ENCODE measurements around the gene FFAR1.
"Not testable (repeated sequence)": the region's sequence is repeated elsewhere in the genome, so short reads cannot be mapped to it uniquely, and the experiment has no call there.

FFAR1 gene

DNA sequence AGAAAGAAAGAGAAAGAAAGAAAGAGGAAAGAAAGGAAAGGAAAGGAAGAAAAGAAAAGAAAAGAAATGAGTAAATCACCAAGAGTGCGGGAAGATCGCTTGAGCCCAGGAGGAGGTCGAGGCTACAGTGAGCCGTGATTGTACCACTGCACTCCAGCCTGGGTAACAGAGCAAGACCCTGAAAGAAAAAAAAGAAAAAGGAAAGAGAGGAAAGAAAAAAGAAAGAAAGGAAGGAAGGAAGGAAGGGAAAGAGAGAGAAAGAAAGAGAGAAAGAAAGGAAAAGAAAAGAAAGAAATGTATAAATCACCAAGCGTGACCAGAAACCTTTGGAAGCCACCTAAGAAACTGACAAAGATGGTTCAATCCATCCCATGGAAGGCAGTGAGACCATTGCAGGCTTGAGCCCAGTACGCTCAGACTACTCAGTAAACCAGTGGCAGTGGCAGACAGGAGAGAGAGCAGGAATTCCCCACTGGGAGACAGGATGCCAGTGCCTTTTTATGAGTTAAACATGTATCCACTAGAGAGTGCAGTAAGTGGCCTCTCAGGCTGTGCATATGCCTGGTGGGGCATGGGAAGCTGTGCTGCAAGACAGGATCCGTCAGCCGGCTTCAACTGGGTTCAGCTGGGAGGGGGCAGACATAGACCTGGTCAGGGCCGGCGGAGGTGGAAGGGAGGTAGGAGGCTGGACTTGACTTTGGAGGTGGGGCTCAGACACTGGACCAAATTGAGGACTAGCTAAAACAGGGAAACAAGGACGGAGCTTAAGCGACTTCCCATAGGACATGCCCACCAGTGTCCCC is 28.0 kb downstream of the FFAR1 start:
- H3K4me3 ChIP-seq (ENCODE audit: low read depth in 1 of 2, low read length in 2 of 2): no peak overlapping the region
- no peaks in the 10 kb centered on the region for H3K4me1 ChIP-seq (ENCODE audit: insufficient read depth, low read length)
- no peak overlapping the region for H3K27ac ChIP-seq (ENCODE audit: low read length)
- no peak overlapping the region for H2AFZ ChIP-seq (ENCODE audit: low read depth, low read length)
- no peak overlapping the region for H3K9ac ChIP-seq (ENCODE audit: low read depth, low read length)
- no peaks in the 10 kb centered on the region for H3K36me3 ChIP-seq (ENCODE audit: insufficient read depth, low read length)
- H3K27me3 ChIP-seq (ENCODE audit: insufficient read depth, low read length, poor library complexity): no peaks in the 10 kb centered on the region
- no peak overlapping the region for H3K4me2 ChIP-seq (ENCODE audit: insufficient read depth, low read length)
- no peak for ATAC-seq (ENCODE audit: insufficient read depth, low read depth)
- TF ChIP-seq, protein P1, sequence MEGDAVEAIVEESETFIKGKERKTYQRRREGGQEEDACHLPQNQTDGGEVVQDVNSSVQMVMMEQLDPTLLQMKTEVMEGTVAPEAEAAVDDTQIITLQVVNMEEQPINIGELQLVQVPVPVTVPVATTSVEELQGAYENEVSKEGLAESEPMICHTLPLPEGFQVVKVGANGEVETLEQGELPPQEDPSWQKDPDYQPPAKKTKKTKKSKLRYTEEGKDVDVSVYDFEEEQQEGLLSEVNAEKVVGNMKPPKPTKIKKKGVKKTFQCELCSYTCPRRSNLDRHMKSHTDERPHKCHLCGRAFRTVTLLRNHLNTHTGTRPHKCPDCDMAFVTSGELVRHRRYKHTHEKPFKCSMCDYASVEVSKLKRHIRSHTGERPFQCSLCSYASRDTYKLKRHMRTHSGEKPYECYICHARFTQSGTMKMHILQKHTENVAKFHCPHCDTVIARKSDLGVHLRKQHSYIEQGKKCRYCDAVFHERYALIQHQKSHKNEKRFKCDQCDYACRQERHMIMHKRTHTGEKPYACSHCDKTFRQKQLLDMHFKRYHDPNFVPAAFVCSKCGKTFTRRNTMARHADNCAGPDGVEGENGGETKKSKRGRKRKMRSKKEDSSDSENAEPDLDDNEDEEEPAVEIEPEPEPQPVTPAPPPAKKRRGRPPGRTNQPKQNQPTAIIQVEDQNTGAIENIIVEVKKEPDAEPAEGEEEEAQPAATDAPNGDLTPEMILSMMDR (IDR thresholded peaks at IDR 0.05; ENCODE audit: borderline replicate concordance, extremely low read depth, low read length, poor library complexity, severe bottlenecking): no peak
- TF ChIP-seq EZH2 (IDR thresholded peaks at IDR 0.05; ENCODE audit: borderline replicate concordance, low read depth, low read length, severe bottlenecking): no peak
- H3K9me3 ChIP-seq (ENCODE audit: insufficient read depth, low read length, severe bottlenecking): no peaks in the 10 kb centered on the region
- no peaks in the 10 kb centered on the region for H3K79me2 ChIP-seq (ENCODE audit: insufficient read depth, low read length)
- H4K20me1 ChIP-seq (ENCODE audit: insufficient read depth, low read length): no peaks in the 10 kb centered on the region
- DNase-seq: no peak

DNA sequence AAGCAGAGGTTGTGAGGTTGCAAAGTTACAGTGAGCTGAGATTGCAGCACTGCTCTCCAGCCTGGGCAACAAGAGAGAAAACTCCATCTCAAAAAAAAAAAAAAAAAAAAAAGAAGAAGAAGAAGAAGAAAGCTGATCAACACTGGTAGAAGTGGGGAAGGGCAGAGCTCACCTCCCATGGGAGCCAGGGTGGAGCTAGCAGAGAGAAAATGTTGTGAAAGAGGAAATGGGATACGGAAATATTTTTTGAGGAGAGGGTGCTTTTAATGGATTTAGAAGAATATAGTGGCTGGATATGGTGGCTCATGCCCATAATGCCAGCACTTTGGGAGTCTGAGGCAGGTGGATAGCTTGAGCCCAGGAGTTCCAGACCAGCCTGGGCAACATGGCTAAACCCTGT is 30.0 kb downstream of the FFAR1 start:
- ATAC-seq (ENCODE audit: insufficient read depth, low read depth): no peak
- no peak overlapping the region for H3K4me3 ChIP-seq (ENCODE audit: low read depth in 1 of 2, low read length in 2 of 2)
- no peaks in the 10 kb centered on the region for H3K9me3 ChIP-seq (ENCODE audit: insufficient read depth, low read length, severe bottlenecking)
- no peak overlapping the region for H3K27ac ChIP-seq (ENCODE audit: low read length)
- H3K36me3 ChIP-seq (ENCODE audit: insufficient read depth, low read length): no peaks in the 10 kb centered on the region
- DNase-seq: no peak
- H2AFZ ChIP-seq (ENCODE audit: low read depth, low read length): no peak overlapping the region
- no peaks in the 10 kb centered on the region for H3K79me2 ChIP-seq (ENCODE audit: insufficient read depth, low read length)
- no peaks in the 10 kb centered on the region for H3K4me1 ChIP-seq (ENCODE audit: insufficient read depth, low read length)
- TF ChIP-seq EZH2 (IDR thresholded peaks at IDR 0.05; ENCODE audit: borderline replicate concordance, low read depth, low read length, severe bottlenecking): no peak
- TF ChIP-seq, protein P1 (IDR thresholded peaks at IDR 0.05; ENCODE audit: borderline replicate concordance, extremely low read depth, low read length, poor library complexity, severe bottlenecking): no peak
- no peaks in the 10 kb centered on the region for H4K20me1 ChIP-seq (ENCODE audit: insufficient read depth, low read length)
- peaks cover 3% of the 10 kb centered on the region for H3K27me3 ChIP-seq (ENCODE audit: insufficient read depth, low read length, poor library complexity)
- no peak overlapping the region for H3K4me2 ChIP-seq (ENCODE audit: insufficient read depth, low read length)
- H3K9ac ChIP-seq (ENCODE audit: low read depth, low read length): no peak overlapping the region

DNA sequence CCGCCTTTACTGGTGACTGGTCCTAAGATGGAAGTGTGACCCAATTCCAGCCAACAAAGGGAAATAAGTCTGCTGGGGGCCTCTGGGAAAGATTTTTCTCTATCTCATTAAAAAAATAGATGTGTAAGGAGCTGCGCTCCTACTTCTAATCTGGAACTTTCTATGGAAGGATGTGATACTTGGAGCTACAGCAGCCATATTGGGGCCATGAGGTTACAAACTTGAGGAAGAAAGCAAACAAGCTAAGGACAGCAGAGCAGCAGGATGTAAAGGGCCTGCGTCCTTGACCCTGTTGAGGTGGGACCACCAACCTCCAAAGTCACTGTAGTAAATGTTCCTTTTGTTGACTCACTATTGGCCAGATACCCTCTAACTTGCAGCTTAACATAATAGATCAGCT is 30.7 kb downstream of the FFAR1 start:
- TF ChIP-seq, protein P1 (IDR thresholded peaks at IDR 0.05; ENCODE audit: borderline replicate concordance, extremely low read depth, low read length, poor library complexity, severe bottlenecking): no peak
- TF ChIP-seq EZH2 (IDR thresholded peaks at IDR 0.05; ENCODE audit: borderline replicate concordance, low read depth, low read length, severe bottlenecking): no peak
- Histone ChIP-seq H3K9ac (ENCODE audit: low read depth, low read length) (no peak overlapping the region), H3K4me2 (ENCODE audit: insufficient read depth, low read length) (no peak overlapping the region), H3K36me3 (ENCODE audit: insufficient read depth, low read length) (no peaks in the 10 kb centered on the region), H3K4me1 (ENCODE audit: insufficient read depth, low read length) (no peaks in the 10 kb centered on the region), H3K79me2 (ENCODE audit: insufficient read depth, low read length) (no peaks in the 10 kb centered on the region), H2AFZ (ENCODE audit: low read depth, low read length) (no peak overlapping the region), H3K9me3 (ENCODE audit: insufficient read depth, low read length, severe bottlenecking) (no peaks in the 10 kb centered on the region), H3K4me3 (ENCODE audit: low read depth in 1 of 2, low read length in 2 of 2) (no peak overlapping the region), H3K27ac (ENCODE audit: low read length) (no peak overlapping the region), H4K20me1 (ENCODE audit: insufficient read depth, low read length) (no peaks in the 10 kb centered on the region), H3K27me3 (ENCODE audit: insufficient read depth, low read length, poor library complexity) (peaks cover 3% of the 10 kb centered on the region)
- ATAC-seq (ENCODE audit: insufficient read depth, low read depth) (no peak), DNase-seq (no peak)

DNA sequence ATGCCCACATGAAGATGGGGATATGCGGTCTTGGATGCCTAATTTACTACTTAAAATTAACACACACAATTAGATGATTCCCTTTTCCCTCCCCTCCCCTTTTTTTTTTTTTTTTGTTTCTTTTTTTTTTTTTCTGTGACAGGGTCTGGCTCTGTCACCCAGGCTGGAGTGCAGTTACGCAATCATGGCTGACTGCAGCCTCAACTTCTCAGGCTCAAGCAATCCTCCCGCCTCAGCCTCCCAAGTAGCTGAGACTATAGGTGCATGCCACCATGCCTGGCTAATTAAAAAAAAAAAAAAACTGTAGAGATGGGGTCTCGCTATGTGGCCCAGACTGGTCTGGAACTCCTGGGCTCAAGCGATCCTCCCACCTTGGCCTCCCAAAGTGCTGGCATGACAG is 31.8 kb downstream of the FFAR1 start:
- H2AFZ ChIP-seq (ENCODE audit: low read depth, low read length); H3K27me3 ChIP-seq (ENCODE audit: insufficient read depth, low read length, poor library complexity); H3K27ac ChIP-seq (ENCODE audit: low read length); H3K4me1 ChIP-seq (ENCODE audit: insufficient read depth, low read length); H3K36me3 ChIP-seq (ENCODE audit: insufficient read depth, low read length); H4K20me1 ChIP-seq (ENCODE audit: insufficient read depth, low read length); H3K4me2 ChIP-seq (ENCODE audit: insufficient read depth, low read length); H3K9ac ChIP-seq (ENCODE audit: low read depth, low read length); DNase-seq; H3K79me2 ChIP-seq (ENCODE audit: insufficient read depth, low read length); ATAC-seq (ENCODE audit: insufficient read depth, low read depth); H3K9me3 ChIP-seq (ENCODE audit: insufficient read depth, low read length, severe bottlenecking); H3K4me3 ChIP-seq (ENCODE audit: low read depth in 1 of 2, low read length in 2 of 2): not testable (repeated sequence)

Data from DND-41 (cell line).